ENCODE measurements around the gene CTSH. TPM values are rescaled to one million over a fixed set of nuclear protein-coding genes. Genes with fewer than 3 reads are reported as not detected.
A peak's percentile ranks its signal among the peaks of the same experiment; 100 is the strongest.

CTSH gene, protein sequence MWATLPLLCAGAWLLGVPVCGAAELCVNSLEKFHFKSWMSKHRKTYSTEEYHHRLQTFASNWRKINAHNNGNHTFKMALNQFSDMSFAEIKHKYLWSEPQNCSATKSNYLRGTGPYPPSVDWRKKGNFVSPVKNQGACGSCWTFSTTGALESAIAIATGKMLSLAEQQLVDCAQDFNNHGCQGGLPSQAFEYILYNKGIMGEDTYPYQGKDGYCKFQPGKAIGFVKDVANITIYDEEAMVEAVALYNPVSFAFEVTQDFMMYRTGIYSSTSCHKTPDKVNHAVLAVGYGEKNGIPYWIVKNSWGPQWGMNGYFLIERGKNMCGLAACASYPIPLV
- polyA plus RNA-seq (2013) = 9.1 TPM

DNA sequence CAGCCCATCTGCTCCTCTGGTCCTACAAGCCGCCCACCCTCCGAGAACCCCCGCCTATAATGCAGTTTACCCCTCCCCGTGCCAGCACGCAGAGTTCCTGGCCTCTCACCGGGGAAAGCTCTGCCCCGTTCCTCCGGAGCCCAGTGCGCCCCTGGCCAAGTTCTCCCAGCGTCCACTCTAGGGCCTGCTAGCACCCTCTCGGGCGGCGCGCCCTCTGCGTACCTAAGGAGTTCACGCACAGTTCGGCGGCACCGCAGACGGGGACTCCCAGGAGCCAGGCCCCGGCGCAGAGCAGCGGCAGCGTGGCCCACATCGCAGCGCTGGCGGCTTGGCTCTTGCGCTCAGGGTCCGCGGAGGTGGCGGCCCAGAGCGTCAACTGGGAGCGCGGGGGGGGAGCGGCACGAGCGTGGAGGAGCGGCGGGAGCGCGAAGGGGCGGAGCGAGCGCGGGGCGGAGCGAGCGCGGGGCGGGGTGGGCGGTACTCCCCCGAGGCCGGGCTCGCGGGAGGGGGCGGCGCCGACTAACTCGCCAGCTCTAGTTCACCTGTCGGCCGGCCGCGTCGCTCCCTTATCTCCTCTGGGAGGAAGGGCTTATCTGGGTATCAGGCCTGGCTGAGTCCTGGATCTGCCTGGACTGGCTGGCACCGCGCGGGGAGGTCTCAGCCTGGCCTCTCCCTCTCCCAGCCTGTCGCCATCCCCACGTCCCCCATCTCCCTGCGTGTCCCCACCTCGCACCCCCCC, at the start of gene CTSH:
CTSH (minus strand) TSS at position 378 of the 739 bp plus-strand sequence; CDS start at position 313, 65 bp downstream.
- H3K27me3 ChIP-seq (replicated peaks in 2 of 5; ENCODE audit: control insufficient read depth in 4 of 5, insufficient read depth in 5 of 5, low read length in 4 of 5) = peaks cover 0 to 25% (median 8%) of the 10 kb centered on the region in 5 experiments
- H3K4me1 ChIP-seq (ENCODE audit: control extremely low read depth in 1 of 4, control insufficient read depth in 4 of 4, insufficient read depth in 4 of 4, low read length in 3 of 4) = peaks cover 0 to 25% (median 11%) of the 10 kb centered on the region in 4 experiments
- H3K4me3 ChIP-seq (ENCODE audit: control insufficient read depth in 1 of 7, extremely low read depth in 1 of 7, insufficient read depth in 4 of 7, low read depth in 2 of 7, low read length in 6 of 7) = peak within 1 kb of the TSS; percentile 10 to 69 (median 53)
- no peak within 1 kb of the TSS for H3K27ac ChIP-seq (ENCODE audit: insufficient read depth in 1 of 2, low read depth in 1 of 2, low read length in 2 of 2, poor library complexity in 1 of 2, severe bottlenecking in 2 of 2)
- no peaks in the 10 kb centered on the region for H3K36me3 ChIP-seq (ENCODE audit: control insufficient read depth in 4 of 4, insufficient read depth in 4 of 4, low read length in 3 of 4)
- WGBS (ENCODE audit: insufficient coverage) = 7% methylated on average over 63 of the region's 71 CpGs
- ChIA-PET POLR2A (no interaction called here), CTCF (interaction anchor here (1.1 to 1.8 kb wide), 2 partner anchors 35 to 62 kb away, joined by 3 to 6 read pairs; no protein-coding TSS in a partner anchor)
- no peaks in the 10 kb centered on the region for H3K9me3 ChIP-seq (ENCODE audit: control extremely low read depth in 1 of 5, control insufficient read depth in 4 of 5, insufficient read depth in 2 of 5, low read depth in 1 of 5, low read length in 4 of 5)
- DNase-seq = peak; percentile 44 to 71 (median 66)

DNA sequence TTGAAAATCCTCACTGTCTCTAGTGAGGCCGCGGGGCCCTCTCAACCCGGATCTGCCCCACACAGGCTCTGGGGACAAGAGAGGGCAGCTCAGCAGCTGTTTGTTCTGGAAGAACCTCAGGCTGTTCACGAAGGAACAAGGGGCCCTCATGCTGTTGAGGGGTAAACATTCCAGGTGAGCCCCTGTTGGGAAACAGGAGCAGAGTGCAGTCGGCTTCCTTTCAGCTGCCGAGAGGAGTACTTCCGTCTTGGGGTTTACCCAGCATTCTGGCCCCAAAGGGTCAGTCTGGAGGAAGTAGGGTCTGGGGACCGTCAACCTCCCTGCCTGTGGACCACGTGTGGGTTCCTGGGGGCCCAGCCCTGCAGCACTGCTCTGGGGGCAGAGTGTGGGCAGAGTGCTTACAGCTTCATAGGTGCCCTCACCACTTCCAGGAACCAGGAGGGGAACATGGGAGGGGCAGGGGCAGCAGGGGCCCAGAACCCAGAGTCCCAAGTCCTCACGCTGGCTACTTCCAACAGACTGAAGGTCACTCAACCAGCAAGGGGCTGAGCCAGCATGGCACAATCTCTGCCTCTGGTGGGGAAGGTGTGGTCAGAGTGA, 49.2 kb upstream of the CTSH start:
- Histone ChIP-seq H3K36me3 (ENCODE audit: control insufficient read depth in 4 of 4, insufficient read depth in 4 of 4, low read length in 3 of 4) (no peaks in the 10 kb centered on the region), H3K4me3 (ENCODE audit: control insufficient read depth in 1 of 7, extremely low read depth in 1 of 7, insufficient read depth in 4 of 7, low read depth in 2 of 7, low read length in 6 of 7) (no peak overlapping the region), H3K4me1 (ENCODE audit: control extremely low read depth in 1 of 4, control insufficient read depth in 4 of 4, insufficient read depth in 4 of 4, low read length in 3 of 4) (peaks cover 0 to 55% (median 3%) of the 10 kb centered on the region in 4 experiments), H3K27ac (ENCODE audit: insufficient read depth in 1 of 2, low read depth in 1 of 2, low read length in 2 of 2, poor library complexity in 1 of 2, severe bottlenecking in 2 of 2) (no peak overlapping the region), H3K9me3 (ENCODE audit: control extremely low read depth in 1 of 5, control insufficient read depth in 4 of 5, insufficient read depth in 2 of 5, low read depth in 1 of 5, low read length in 4 of 5) (no peaks in the 10 kb centered on the region), H3K27me3 (replicated peaks in 2 of 5; ENCODE audit: control insufficient read depth in 4 of 5, insufficient read depth in 5 of 5, low read length in 4 of 5) (no peaks in the 10 kb centered on the region)
- no peak for DNase-seq
- ChIA-PET POLR2A (no interaction called here), CTCF (interaction anchor here (1.3 kb wide), 3 partner anchors 12 to 15 kb away, joined by 3 to 4 read pairs (median 3); no protein-coding TSS in a partner anchor)
- WGBS (ENCODE audit: insufficient coverage) = 76% methylated on average over 7 of the region's 10 CpGs

DNA sequence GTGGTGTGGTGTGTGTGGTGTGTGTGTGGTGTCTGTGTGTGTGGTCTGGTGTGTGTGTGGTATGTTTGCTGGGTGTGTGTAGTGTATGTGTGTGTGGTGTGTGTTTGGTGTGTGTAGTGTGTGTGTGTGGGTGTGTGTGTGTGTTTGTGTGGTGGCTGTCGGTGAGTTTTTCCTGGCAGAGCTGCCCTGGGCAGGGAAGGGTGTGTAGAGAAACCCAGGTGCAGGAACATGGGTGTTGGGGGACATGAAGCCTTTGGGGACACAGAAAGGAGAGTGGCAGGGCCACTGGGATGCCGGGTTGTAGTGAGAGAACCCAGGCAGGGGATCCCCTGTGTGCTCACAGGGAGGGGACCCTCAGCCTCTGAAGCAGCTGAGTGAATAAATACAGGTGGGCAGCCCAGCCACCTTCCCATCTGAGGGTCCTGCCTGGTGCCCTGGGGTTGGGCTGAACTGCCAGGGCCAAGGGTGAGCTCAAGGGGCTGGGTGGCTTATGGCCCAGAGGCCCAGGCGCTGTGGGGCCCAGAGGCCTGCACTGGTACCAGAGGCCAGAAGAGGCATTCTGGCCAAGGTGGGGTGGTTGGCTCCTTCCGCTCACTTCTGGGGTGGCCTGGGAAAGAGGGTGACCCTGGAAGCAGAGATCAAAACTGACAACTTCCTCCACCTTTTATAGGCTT, 48.5 kb upstream of the CTSH start:
- ChIA-PET CTCF (interaction anchor here (1.3 kb wide), 2 partner anchors 11 to 14 kb away, joined by 3 to 4 read pairs; no protein-coding TSS in a partner anchor), POLR2A (no interaction called here)
- Histone ChIP-seq H3K4me1 (ENCODE audit: control extremely low read depth in 1 of 4, control insufficient read depth in 4 of 4, insufficient read depth in 4 of 4, low read length in 3 of 4) (peaks cover 0 to 61% (median 9%) of the 10 kb centered on the region in 4 experiments), H3K4me3 (ENCODE audit: control insufficient read depth in 1 of 7, extremely low read depth in 1 of 7, insufficient read depth in 4 of 7, low read depth in 2 of 7, low read length in 6 of 7) (no peak overlapping the region), H3K27me3 (replicated peaks in 2 of 5; ENCODE audit: control insufficient read depth in 4 of 5, insufficient read depth in 5 of 5, low read length in 4 of 5) (no peaks in the 10 kb centered on the region), H3K36me3 (ENCODE audit: control insufficient read depth in 4 of 4, insufficient read depth in 4 of 4, low read length in 3 of 4) (no peaks in the 10 kb centered on the region), H3K9me3 (ENCODE audit: control extremely low read depth in 1 of 5, control insufficient read depth in 4 of 5, insufficient read depth in 2 of 5, low read depth in 1 of 5, low read length in 4 of 5) (no peaks in the 10 kb centered on the region), H3K27ac (ENCODE audit: insufficient read depth in 1 of 2, low read depth in 1 of 2, low read length in 2 of 2, poor library complexity in 1 of 2, severe bottlenecking in 2 of 2) (no peak overlapping the region)
- no peak for DNase-seq
- 100% methylated on average over 3 of the region's 4 CpGs for WGBS (ENCODE audit: insufficient coverage)

DNA sequence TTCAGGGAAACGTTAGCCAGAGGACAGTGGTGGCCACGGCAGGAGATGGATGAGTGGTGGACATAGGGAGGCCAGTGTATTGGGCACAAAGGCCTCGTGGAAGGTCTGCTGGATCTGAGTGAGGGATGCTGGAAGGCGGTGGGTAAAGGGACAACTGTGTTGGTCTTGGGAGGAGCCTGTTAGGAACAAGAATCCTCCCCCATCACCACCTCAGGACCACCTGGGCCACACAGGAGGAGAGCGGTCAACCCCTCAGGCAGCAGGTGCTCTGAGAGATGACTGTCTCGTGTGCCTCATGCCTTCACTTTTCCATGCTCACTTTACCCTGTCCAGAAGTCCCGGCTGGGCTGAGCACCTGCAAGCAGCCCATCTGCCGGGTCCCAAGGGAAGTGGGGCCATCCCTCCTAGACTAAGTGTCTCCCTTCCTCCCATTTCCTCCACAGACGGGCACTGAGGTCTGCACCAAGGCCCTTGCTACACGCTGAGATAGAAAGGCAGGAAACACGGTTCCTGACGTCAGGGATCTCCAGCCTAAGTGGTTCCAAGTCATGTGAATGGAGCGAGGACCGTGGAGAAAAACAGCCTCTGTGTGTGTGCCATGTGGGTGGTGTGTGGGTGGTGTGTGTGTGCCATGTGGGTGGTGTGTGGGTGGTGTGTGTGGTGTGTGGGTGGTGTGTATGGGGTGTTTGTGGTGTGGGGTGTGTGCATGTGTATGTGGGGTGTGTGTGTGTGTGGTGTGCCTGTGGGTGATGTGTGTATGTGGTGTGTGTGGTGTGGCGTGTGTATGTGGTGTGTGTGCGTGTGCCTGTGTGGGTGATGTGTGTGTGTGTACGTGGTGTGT, 47.8 kb upstream of the CTSH start:
- Histone ChIP-seq H3K27me3 (replicated peaks in 2 of 5; ENCODE audit: control insufficient read depth in 4 of 5, insufficient read depth in 5 of 5, low read length in 4 of 5) (no peaks in the 10 kb centered on the region), H3K27ac (ENCODE audit: insufficient read depth in 1 of 2, low read depth in 1 of 2, low read length in 2 of 2, poor library complexity in 1 of 2, severe bottlenecking in 2 of 2) (no peak overlapping the region), H3K4me3 (ENCODE audit: control insufficient read depth in 1 of 7, extremely low read depth in 1 of 7, insufficient read depth in 4 of 7, low read depth in 2 of 7, low read length in 6 of 7) (no peak overlapping the region), H3K36me3 (ENCODE audit: control insufficient read depth in 4 of 4, insufficient read depth in 4 of 4, low read length in 3 of 4) (no peaks in the 10 kb centered on the region), H3K4me1 (ENCODE audit: control extremely low read depth in 1 of 4, control insufficient read depth in 4 of 4, insufficient read depth in 4 of 4, low read length in 3 of 4) (peaks cover 0 to 62% (median 13%) of the 10 kb centered on the region in 4 experiments), H3K9me3 (ENCODE audit: control extremely low read depth in 1 of 5, control insufficient read depth in 4 of 5, insufficient read depth in 2 of 5, low read depth in 1 of 5, low read length in 4 of 5) (no peaks in the 10 kb centered on the region)
- CTCF ChIA-PET = interaction anchor here (0.9 to 1.3 kb wide), 2 partner anchors 10 to 12 kb away, joined by 3 read pairs; no protein-coding TSS in a partner anchor
- WGBS (ENCODE audit: insufficient coverage) = 89% methylated on average over 6 of the region's 17 CpGs
- DNase-seq = peak in 1 of 3 donors; percentile 7
- POLR2A ChIA-PET = no interaction called here

DNA sequence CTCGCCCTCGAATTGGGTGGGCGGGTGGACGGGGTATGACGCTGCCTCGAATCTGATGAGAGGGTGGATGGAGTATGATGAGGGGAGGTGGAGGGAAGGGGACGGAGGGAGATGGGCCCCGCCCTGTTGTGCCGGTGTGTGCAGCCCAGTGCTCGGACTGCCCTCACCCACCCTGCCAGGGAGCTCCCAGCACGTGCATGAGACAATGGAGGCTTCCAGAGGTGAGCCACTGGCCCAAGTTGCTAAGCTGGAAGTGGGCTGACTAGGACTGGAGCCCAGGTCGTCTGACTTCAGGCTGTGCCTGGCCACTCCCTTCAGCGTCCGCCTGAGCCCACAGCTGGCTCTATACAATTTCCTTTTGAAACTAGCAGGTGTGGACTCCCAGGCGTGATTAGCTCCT, 47.0 kb upstream of the CTSH start:
- peaks cover 0 to 64% (median 13%) of the 10 kb centered on the region in 4 experiments for H3K4me1 ChIP-seq (ENCODE audit: control extremely low read depth in 1 of 4, control insufficient read depth in 4 of 4, insufficient read depth in 4 of 4, low read length in 3 of 4)
- H3K36me3 ChIP-seq (ENCODE audit: control insufficient read depth in 4 of 4, insufficient read depth in 4 of 4, low read length in 3 of 4) = no peaks in the 10 kb centered on the region
- WGBS (ENCODE audit: insufficient coverage) = 95% methylated on average over 11 of the region's 15 CpGs
- no peaks in the 10 kb centered on the region for H3K9me3 ChIP-seq (ENCODE audit: control extremely low read depth in 1 of 5, control insufficient read depth in 4 of 5, insufficient read depth in 2 of 5, low read depth in 1 of 5, low read length in 4 of 5)
- DNase-seq = no peak
- ChIA-PET CTCF (interaction anchor here (0.9 kb wide), 1 partner anchor 12 kb away, joined by 3 read pairs; no protein-coding TSS in a partner anchor), POLR2A (no interaction called here)
- H3K27ac ChIP-seq (ENCODE audit: insufficient read depth in 1 of 2, low read depth in 1 of 2, low read length in 2 of 2, poor library complexity in 1 of 2, severe bottlenecking in 2 of 2) = no peak overlapping the region
- H3K4me3 ChIP-seq (ENCODE audit: control insufficient read depth in 1 of 7, extremely low read depth in 1 of 7, insufficient read depth in 4 of 7, low read depth in 2 of 7, low read length in 6 of 7) = no peak overlapping the region
- no peaks in the 10 kb centered on the region for H3K27me3 ChIP-seq (replicated peaks in 2 of 5; ENCODE audit: control insufficient read depth in 4 of 5, insufficient read depth in 5 of 5, low read length in 4 of 5)

DNA sequence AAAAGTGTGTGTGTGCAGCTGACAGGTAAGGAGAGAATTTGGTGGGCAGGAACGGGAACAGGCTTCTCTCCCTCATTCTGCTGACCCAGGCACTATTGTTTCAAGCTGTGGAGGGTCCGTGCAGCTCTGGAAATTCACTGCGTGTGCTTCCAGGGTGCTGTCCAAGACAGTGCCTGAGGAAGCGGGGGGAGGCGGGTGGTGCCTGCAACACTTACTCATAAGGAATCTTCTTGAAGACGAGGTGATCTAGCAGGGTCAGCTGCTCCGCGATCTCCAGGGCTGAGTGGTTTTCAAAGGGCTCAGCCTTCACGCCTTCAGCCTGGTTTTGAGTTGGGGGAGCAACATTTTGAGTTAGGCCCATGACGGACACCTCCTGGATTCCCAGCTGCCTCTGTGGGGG, 46.6 kb upstream of the CTSH start:
- WGBS (ENCODE audit: insufficient coverage) = over 99% methylated on average over 9 of the region's 10 CpGs

More for the DNA sequence above, 46.6 kb upstream of the CTSH start:
- DNase-seq = no peak
- H3K36me3 ChIP-seq (ENCODE audit: control insufficient read depth in 4 of 4, insufficient read depth in 4 of 4, low read length in 3 of 4) = no peaks in the 10 kb centered on the region
- ChIA-PET CTCF (interaction anchor here (0.9 kb wide), 1 partner anchor 13 kb away, joined by 3 read pairs; no protein-coding TSS in a partner anchor), POLR2A (no interaction called here)
- H3K4me1 ChIP-seq (ENCODE audit: control extremely low read depth in 1 of 4, control insufficient read depth in 4 of 4, insufficient read depth in 4 of 4, low read length in 3 of 4) = peaks cover 0 to 64% (median 13%) of the 10 kb centered on the region in 4 experiments
- H3K9me3 ChIP-seq (ENCODE audit: control extremely low read depth in 1 of 5, control insufficient read depth in 4 of 5, insufficient read depth in 2 of 5, low read depth in 1 of 5, low read length in 4 of 5) = no peaks in the 10 kb centered on the region
- no peak overlapping the region for H3K27ac ChIP-seq (ENCODE audit: insufficient read depth in 1 of 2, low read depth in 1 of 2, low read length in 2 of 2, poor library complexity in 1 of 2, severe bottlenecking in 2 of 2)
- H3K27me3 ChIP-seq (replicated peaks in 2 of 5; ENCODE audit: control insufficient read depth in 4 of 5, insufficient read depth in 5 of 5, low read length in 4 of 5) = no peaks in the 10 kb centered on the region
- H3K4me3 ChIP-seq (ENCODE audit: control insufficient read depth in 1 of 7, extremely low read depth in 1 of 7, insufficient read depth in 4 of 7, low read depth in 2 of 7, low read length in 6 of 7) = no peak overlapping the region
